Stomach (tissue), 4 donors: ENCODE measurements around the gene ZNF609.

Experiments
- CTCF ChIP-seq, 7 experiments: fragments of 450-650 bp in 4 of 7; fragments of 200-600 bp in 3 of 7; sonication (generic) in 3 of 7; IDR thresholded peaks; one replicate each; pipeline ENCODE4 v1.5.1; 2016 to 2019; ENCODE audit warnings: antibody characterized with exemption in 7 of 7, control low read depth in 2 of 7, mild to moderate bottlenecking in 1 of 7
- EP300 ChIP-seq: sonication (generic); formaldehyde crosslinking; IDR thresholded peaks from one replicate; pipeline ENCODE4 v1.6.1; 2017; ENCODE audit warnings: antibody characterized with exemption
- POLR2A ChIP-seq, 4 donors: fragments of 450-650 bp; IDR thresholded peaks; one replicate each; pipeline ENCODE4 v1.6.1; 2016; ENCODE audit warnings: antibody characterized with exemption in 4 of 4, control low read depth in 2 of 4, mild to moderate bottlenecking in 1 of 4, moderate library complexity in 1 of 4
- POLR2AphosphoS5 ChIP-seq, 3 donors: sonication (generic); formaldehyde crosslinking; IDR thresholded peaks; one replicate each; pipeline ENCODE4 v1.6.1; 2016; ENCODE audit warnings: antibody characterized with exemption in 3 of 3

- no peak for TF ChIP-seq CTCF (IDR thresholded peaks at IDR 0.05)
- no peak for TF ChIP-seq EP300
- no peak for TF ChIP-seq POLR2A (IDR thresholded peaks at IDR 0.05)
- TF ChIP-seq POLR2AphosphoS5 (IDR thresholded peaks at IDR 0.05): no peak
These were observed 89.5 kb downstream of the ZNF609 start for GRCh38 chr15:64549860-64550259.
